VCaP (cell line): ENCODE results near the gene LARP1.

Experiments used
- H3K27ac ChIP-seq: fragments of 450-650 bp; 2 replicates; pipeline ENCODE4 v1.5.1; 2017
- TF ChIP-seq, protein P1 (sequence below): fragments of 450-650 bp; conservative IDR thresholded peaks from 2 replicates; pipeline ENCODE4 v1.5.1; 2017; ENCODE audit warnings: mild to moderate bottlenecking, moderate library complexity

The LARP1 gene

DNA sequence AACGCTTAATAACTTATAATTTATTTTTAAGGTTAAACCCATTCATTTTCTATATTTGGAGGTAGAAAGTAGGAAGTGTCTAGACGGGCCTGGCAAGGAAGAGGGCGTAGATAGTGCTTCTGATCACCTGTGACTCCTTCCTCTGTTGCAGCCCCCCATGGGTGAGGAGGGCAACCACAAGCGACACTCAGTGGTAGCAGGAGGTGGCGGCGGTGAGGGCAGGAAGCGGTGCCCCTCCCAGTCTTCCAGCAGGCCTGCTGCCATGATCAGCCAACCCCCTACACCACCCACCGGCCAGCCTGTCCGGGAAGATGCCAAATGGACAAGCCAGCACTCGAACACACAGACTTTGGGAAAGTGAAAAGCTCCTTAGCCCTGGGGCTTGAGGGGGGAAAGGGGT, 58.6 kb downstream of the LARP1 start:
- H3K27ac ChIP-seq: no peak overlapping the region
- TF ChIP-seq, protein P1, sequence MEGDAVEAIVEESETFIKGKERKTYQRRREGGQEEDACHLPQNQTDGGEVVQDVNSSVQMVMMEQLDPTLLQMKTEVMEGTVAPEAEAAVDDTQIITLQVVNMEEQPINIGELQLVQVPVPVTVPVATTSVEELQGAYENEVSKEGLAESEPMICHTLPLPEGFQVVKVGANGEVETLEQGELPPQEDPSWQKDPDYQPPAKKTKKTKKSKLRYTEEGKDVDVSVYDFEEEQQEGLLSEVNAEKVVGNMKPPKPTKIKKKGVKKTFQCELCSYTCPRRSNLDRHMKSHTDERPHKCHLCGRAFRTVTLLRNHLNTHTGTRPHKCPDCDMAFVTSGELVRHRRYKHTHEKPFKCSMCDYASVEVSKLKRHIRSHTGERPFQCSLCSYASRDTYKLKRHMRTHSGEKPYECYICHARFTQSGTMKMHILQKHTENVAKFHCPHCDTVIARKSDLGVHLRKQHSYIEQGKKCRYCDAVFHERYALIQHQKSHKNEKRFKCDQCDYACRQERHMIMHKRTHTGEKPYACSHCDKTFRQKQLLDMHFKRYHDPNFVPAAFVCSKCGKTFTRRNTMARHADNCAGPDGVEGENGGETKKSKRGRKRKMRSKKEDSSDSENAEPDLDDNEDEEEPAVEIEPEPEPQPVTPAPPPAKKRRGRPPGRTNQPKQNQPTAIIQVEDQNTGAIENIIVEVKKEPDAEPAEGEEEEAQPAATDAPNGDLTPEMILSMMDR: no peak

GRCh38 chr5:154815025-154815424, 59.8 kb downstream of the LARP1 start:
- no peak overlapping the region for H3K27ac ChIP-seq
- TF ChIP-seq, protein P1: no peak

GRCh38 chr5:154815684-154816247, 60.6 kb downstream of the LARP1 start:
- no peak overlapping the region for H3K27ac ChIP-seq
- TF ChIP-seq, protein P1: no peak

DNA sequence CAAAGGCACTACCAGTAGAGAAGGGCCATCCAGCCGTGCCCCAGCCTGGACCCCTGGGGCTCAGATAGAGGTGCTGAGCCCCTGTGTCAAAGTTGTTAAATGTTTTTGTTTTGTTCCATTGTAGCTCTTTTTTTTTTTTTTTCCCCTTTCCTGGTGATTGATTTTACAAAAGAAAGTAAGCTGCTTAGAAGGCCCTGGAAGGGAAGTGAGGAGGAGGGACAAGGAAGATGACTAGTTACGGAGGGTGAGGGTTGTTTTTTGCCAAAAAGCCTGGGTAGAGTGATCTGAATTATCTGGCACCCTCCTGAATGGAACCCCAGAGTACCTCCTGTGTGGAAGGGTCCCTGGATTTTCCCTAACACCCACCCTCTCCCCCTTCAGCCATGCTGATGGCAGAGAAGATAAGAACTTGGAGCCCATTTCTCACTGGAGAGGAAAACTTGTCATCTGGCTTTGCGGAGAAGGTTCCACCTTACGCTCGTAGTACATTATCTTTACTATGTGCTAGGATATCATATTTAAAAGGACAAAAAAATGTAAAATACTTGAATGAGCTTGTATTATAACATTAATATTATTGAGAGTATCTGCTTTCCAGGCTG, 61.8 kb downstream of the LARP1 start:
- TF ChIP-seq, protein P1: no peak
- H3K27ac ChIP-seq: no peak overlapping the region

GRCh38 chr5:154817815-154818214, 62.6 kb downstream of the LARP1 start:
- H3K27ac ChIP-seq: no peak overlapping the region
- TF ChIP-seq, protein P1: no peak

DNA sequence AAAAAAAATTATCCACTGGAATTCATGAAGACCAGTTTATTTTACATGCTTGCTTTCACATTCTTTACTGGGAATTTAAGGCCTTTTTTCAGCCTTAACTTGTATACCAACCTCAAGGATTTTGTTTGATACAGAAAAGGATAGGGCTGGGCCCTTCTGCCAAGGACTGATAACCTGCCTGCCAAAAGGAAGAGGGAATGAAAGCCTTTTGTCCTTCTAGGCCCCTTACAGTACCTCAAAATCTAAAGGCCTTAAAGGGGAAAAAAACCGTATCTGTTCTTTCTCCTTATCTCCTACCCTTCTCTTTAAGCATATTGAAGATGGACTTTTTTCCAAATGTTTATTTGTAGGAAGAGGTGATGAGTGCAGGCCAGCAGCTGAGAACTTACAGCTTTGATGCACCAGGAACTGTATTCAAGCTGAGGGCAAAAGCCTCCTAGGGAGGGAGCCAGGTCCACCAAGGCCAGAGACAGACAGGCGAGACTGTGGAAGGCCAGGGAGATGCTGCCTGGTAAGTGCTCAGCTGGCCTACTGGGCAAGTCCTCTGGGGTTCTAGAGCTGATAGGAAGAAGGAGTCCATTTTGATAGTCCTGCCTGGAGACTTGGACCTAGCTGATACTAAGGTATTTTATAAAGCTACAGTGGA, 63.4 kb downstream of the LARP1 start:
- TF ChIP-seq, protein P1: no peak
- no peak overlapping the region for H3K27ac ChIP-seq

- TF ChIP-seq, protein P1: no peak
- no peak overlapping the region for H3K27ac ChIP-seq
Measured at GRCh38 chr5:154819546-154819945, 64.4 kb downstream of the LARP1 start.
